ENCODE data around the gene LRRC10.

Gene LRRC10

DNA sequence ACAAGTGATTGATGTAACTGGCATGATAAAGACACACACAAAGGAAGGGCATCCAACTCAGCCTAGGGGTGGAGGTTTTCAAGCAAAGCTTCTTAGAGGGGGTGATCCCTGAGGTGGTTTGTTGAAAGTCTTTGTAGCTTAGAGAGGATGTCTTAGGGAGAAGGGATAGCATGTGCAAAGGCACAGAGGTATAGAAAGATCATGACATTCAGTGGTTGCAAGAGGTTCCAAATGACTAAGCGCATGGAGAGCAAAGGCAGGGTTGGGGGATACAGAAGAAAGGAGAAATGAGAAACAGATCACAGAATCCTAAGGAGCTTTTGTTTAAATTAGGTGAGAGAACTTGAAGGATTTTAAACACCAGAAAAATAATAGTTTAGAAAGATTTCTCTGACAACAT lies 30.6 kb downstream of the LRRC10 start:
- TF ChIP-seq, protein P1, sequence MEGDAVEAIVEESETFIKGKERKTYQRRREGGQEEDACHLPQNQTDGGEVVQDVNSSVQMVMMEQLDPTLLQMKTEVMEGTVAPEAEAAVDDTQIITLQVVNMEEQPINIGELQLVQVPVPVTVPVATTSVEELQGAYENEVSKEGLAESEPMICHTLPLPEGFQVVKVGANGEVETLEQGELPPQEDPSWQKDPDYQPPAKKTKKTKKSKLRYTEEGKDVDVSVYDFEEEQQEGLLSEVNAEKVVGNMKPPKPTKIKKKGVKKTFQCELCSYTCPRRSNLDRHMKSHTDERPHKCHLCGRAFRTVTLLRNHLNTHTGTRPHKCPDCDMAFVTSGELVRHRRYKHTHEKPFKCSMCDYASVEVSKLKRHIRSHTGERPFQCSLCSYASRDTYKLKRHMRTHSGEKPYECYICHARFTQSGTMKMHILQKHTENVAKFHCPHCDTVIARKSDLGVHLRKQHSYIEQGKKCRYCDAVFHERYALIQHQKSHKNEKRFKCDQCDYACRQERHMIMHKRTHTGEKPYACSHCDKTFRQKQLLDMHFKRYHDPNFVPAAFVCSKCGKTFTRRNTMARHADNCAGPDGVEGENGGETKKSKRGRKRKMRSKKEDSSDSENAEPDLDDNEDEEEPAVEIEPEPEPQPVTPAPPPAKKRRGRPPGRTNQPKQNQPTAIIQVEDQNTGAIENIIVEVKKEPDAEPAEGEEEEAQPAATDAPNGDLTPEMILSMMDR (IDR thresholded peaks at IDR 0.05; ENCODE audit: low read length) = no peak
- TF ChIP-seq EZH2 (IDR thresholded peaks at IDR 0.05; ENCODE audit: borderline replicate concordance, low read length) = no peak

DNA sequence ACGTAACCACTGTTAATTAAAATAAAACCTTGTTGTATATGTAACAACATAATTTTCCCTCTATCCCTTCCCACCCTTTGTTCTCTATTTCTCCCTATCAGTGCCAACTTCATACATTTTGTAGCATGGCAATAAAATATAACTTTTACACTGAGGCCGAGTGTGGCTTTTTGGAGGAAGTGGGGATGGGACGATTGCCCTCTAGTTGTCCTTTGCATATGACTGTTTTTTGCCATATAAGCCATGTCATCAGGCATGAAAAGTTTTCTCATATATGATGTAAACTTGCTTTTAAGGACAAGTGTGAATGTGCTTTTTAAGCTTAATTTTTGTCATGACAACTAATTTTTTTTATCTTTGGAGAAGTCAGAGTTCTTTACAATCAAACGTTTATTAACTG lies 31.7 kb downstream of the LRRC10 start:
- Histone ChIP-seq H3K9me2 (ENCODE audit: low read depth, low read length) (no peaks in the 10 kb centered on the region), H3K27ac (ENCODE audit: low read depth, low read length, poor library complexity, severe bottlenecking) (peak overlapping the region; percentile 20), H3K4me2 (ENCODE audit: low read length) (peak overlapping the region; percentile 35; the same call in 1 of the 2 replicates), H3K4me3 (ENCODE audit: low read depth, low read length, poor library complexity, severe bottlenecking) (no peak overlapping the region), H3K4me1 (ENCODE audit: insufficient read depth, low read length, severe bottlenecking) (peaks cover 18% of the 10 kb centered on the region), H2AFZ (ENCODE audit: low read length) (no peak overlapping the region), H3F3A (ENCODE audit: insufficient read depth, low read length) (peaks cover 5% of the 10 kb centered on the region; the same call in 1 of the 2 replicates), H3K9me3 (ENCODE audit: low read length) (no peaks in the 10 kb centered on the region), H3K27me3 (ENCODE audit: insufficient read depth, low read length) (no peaks in the 10 kb centered on the region), H3K9ac (ENCODE audit: low read length) (no peak overlapping the region), H3K79me2 (ENCODE audit: insufficient read depth, low read length) (no peaks in the 10 kb centered on the region), H3K36me3 (ENCODE audit: insufficient read depth, low read length) (peaks cover 18% of the 10 kb centered on the region), H4K20me1 (ENCODE audit: insufficient read depth, low read length) (no peaks in the 10 kb centered on the region)
- TF ChIP-seq EZH2 (IDR thresholded peaks at IDR 0.05; ENCODE audit: borderline replicate concordance, low read length) = no peak
- TF ChIP-seq, protein P1 (IDR thresholded peaks at IDR 0.05; ENCODE audit: low read length) = peak; percentile 20

More for the DNA sequence above, 30.6 kb downstream of the LRRC10 start:
- Histone ChIP-seq H3K4me3 (ENCODE audit: low read depth, low read length, poor library complexity, severe bottlenecking) (no peak overlapping the region), H3F3A (ENCODE audit: insufficient read depth, low read length) (peaks cover 5% of the 10 kb centered on the region; the same call in 1 of the 2 replicates), H3K27me3 (ENCODE audit: insufficient read depth, low read length) (no peaks in the 10 kb centered on the region), H3K36me3 (ENCODE audit: insufficient read depth, low read length) (peaks cover 7% of the 10 kb centered on the region), H3K9me3 (ENCODE audit: low read length) (no peaks in the 10 kb centered on the region), H3K9me2 (ENCODE audit: low read depth, low read length) (no peaks in the 10 kb centered on the region), H3K4me1 (ENCODE audit: insufficient read depth, low read length, severe bottlenecking) (peaks cover 24% of the 10 kb centered on the region), H3K27ac (ENCODE audit: low read depth, low read length, poor library complexity, severe bottlenecking) (no peak overlapping the region), H3K79me2 (ENCODE audit: insufficient read depth, low read length) (no peaks in the 10 kb centered on the region), H3K9ac (ENCODE audit: low read length) (no peak overlapping the region), H3K4me2 (ENCODE audit: low read length) (no peak overlapping the region), H2AFZ (ENCODE audit: low read length) (no peak overlapping the region), H4K20me1 (ENCODE audit: insufficient read depth, low read length) (no peaks in the 10 kb centered on the region)

DNA sequence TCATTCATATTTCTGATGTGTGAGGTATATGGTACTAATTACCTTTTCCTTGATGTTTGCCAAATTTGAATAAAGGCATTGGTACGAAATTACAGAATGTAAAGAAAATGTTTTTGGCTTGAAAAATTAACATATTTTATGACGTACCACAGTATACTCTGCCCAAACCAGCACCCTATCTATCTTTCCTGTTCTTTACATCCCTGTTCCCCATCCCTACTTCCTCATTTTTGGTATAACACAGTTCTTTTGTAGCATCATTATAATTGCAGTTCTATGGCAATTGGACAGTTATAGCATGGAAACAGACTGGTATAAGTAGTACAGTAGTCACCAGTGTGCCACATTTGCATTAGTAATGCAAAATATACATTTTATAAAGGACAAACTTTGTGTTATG lies 32.4 kb downstream of the LRRC10 start:
- H3K4me3 ChIP-seq (ENCODE audit: low read depth, low read length, poor library complexity, severe bottlenecking) = no peak overlapping the region
- peaks cover 5% of the 10 kb centered on the region; the same call in 1 of the 2 replicates for H3F3A ChIP-seq (ENCODE audit: insufficient read depth, low read length)
- H3K4me1 ChIP-seq (ENCODE audit: insufficient read depth, low read length, severe bottlenecking) = peaks cover 18% of the 10 kb centered on the region
- no peak overlapping the region for H3K9ac ChIP-seq (ENCODE audit: low read length)
- no peaks in the 10 kb centered on the region for H3K9me2 ChIP-seq (ENCODE audit: low read depth, low read length)
- H2AFZ ChIP-seq (ENCODE audit: low read length) = no peak overlapping the region
- no peaks in the 10 kb centered on the region for H3K27me3 ChIP-seq (ENCODE audit: insufficient read depth, low read length)
- H3K79me2 ChIP-seq (ENCODE audit: insufficient read depth, low read length) = no peaks in the 10 kb centered on the region
- no peak overlapping the region for H3K4me2 ChIP-seq (ENCODE audit: low read length)
- peaks cover 23% of the 10 kb centered on the region for H3K36me3 ChIP-seq (ENCODE audit: insufficient read depth, low read length)
- no peaks in the 10 kb centered on the region for H3K9me3 ChIP-seq (ENCODE audit: low read length)
- no peak overlapping the region for H3K27ac ChIP-seq (ENCODE audit: low read depth, low read length, poor library complexity, severe bottlenecking)
- no peak for TF ChIP-seq EZH2 (IDR thresholded peaks at IDR 0.05; ENCODE audit: borderline replicate concordance, low read length)
- TF ChIP-seq, protein P1 (IDR thresholded peaks at IDR 0.05; ENCODE audit: low read length) = no peak
- no peaks in the 10 kb centered on the region for H4K20me1 ChIP-seq (ENCODE audit: insufficient read depth, low read length)

Data from OCI-LY1 (cell line).